ENCODE measurements around the gene ELP4.
"Not testable (repeated sequence)": the region's sequence is repeated elsewhere in the genome, so short reads cannot be mapped to it uniquely, and the experiment has no call there.

Gene ELP4

GRCh38 chr11:31671681-31672080 lies 162.1 kb downstream of the ELP4 start:
- WGBS = 77% methylated on average over 2 of the region's 2 CpGs
- no peak overlapping the region for H3K4me3 ChIP-seq (ENCODE audit: low read length)

GRCh38 chr11:31673108-31673507 lies 163.5 kb downstream of the ELP4 start:
- H3K36me3 ChIP-seq (ENCODE audit: insufficient read depth, low read length); H3K9ac ChIP-seq (ENCODE audit: low read depth, low read length); H3K9me3 ChIP-seq (ENCODE audit: insufficient read depth, low read depth, low read length); H3K27me3 ChIP-seq (ENCODE audit: insufficient read depth, low read length); H3K4me3 ChIP-seq (ENCODE audit: low read length); H3K27ac ChIP-seq (ENCODE audit: low read depth, low read length); H3K4me1 ChIP-seq (ENCODE audit: insufficient read depth, low read length): not testable (repeated sequence)
- WGBS = 92% methylated on average over 3 of the region's 3 CpGs

More at GRCh38 chr11:31671681-31672080, 162.1 kb downstream of the ELP4 start:
- Histone ChIP-seq H3K9ac (ENCODE audit: low read depth, low read length) (no peak overlapping the region), H3K27ac (ENCODE audit: low read depth, low read length) (no peak overlapping the region), H3K27me3 (ENCODE audit: insufficient read depth, low read length) (no peaks in the 10 kb centered on the region), H3K9me3 (ENCODE audit: insufficient read depth, low read depth, low read length) (no peaks in the 10 kb centered on the region), H3K4me1 (ENCODE audit: insufficient read depth, low read length) (no peaks in the 10 kb centered on the region), H3K36me3 (ENCODE audit: insufficient read depth, low read length) (no peaks in the 10 kb centered on the region)

GRCh38 chr11:31676280-31676982 lies 166.9 kb downstream of the ELP4 start:
- no peaks in the 10 kb centered on the region for H3K9me3 ChIP-seq (ENCODE audit: insufficient read depth, low read depth, low read length)
- WGBS = 100% methylated on average over 1 of the region's 1 CpG
- H3K9ac ChIP-seq (ENCODE audit: low read depth, low read length) = no peak overlapping the region
- no peak overlapping the region for H3K27ac ChIP-seq (ENCODE audit: low read depth, low read length)
- H3K4me3 ChIP-seq (ENCODE audit: low read length) = no peak overlapping the region
- no peaks in the 10 kb centered on the region for H3K36me3 ChIP-seq (ENCODE audit: insufficient read depth, low read length)
- no peaks in the 10 kb centered on the region for H3K27me3 ChIP-seq (ENCODE audit: insufficient read depth, low read length)
- no peaks in the 10 kb centered on the region for H3K4me1 ChIP-seq (ENCODE audit: insufficient read depth, low read length)

- Histone ChIP-seq H3K36me3 (ENCODE audit: insufficient read depth, low read length) (no peaks in the 10 kb centered on the region), H3K9me3 (ENCODE audit: insufficient read depth, low read depth, low read length) (no peaks in the 10 kb centered on the region), H3K9ac (ENCODE audit: low read depth, low read length) (no peak overlapping the region), H3K4me3 (ENCODE audit: low read length) (no peak overlapping the region), H3K27ac (ENCODE audit: low read depth, low read length) (no peak overlapping the region), H3K4me1 (ENCODE audit: insufficient read depth, low read length) (peaks cover 7% of the 10 kb centered on the region; the same call in 1 of the 2 replicates), H3K27me3 (ENCODE audit: insufficient read depth, low read length) (no peaks in the 10 kb centered on the region)
- no CpG with 5 or more reads among the region's 3 CpGs for WGBS
These were observed 171.2 kb downstream of the ELP4 start for GRCh38 chr11:31680770-31681169.

GRCh38 chr11:31687256-31687655 lies 177.7 kb downstream of the ELP4 start:
- Histone ChIP-seq H3K9ac (ENCODE audit: low read depth, low read length) (no peak overlapping the region), H3K27ac (ENCODE audit: low read depth, low read length) (no peak overlapping the region), H3K4me3 (ENCODE audit: low read length) (no peak overlapping the region), H3K4me1 (ENCODE audit: insufficient read depth, low read length) (0 out of 2 replicates have a peak, but pooled peaks cover 3% of the 10 kb centered on the region), H3K36me3 (ENCODE audit: insufficient read depth, low read length) (no peaks in the 10 kb centered on the region), H3K27me3 (ENCODE audit: insufficient read depth, low read length) (no peaks in the 10 kb centered on the region), H3K9me3 (ENCODE audit: insufficient read depth, low read depth, low read length) (no peaks in the 10 kb centered on the region)
- WGBS = 84% methylated on average over 1 of the region's 1 CpG

GRCh38 chr11:31687861-31688260 lies 178.3 kb downstream of the ELP4 start:
- no peak overlapping the region for H3K9ac ChIP-seq (ENCODE audit: low read depth, low read length)
- H3K9me3 ChIP-seq (ENCODE audit: insufficient read depth, low read depth, low read length) = no peaks in the 10 kb centered on the region
- no peak overlapping the region for H3K4me3 ChIP-seq (ENCODE audit: low read length)
- 91% methylated on average over 3 of the region's 4 CpGs for WGBS
- H3K36me3 ChIP-seq (ENCODE audit: insufficient read depth, low read length) = no peaks in the 10 kb centered on the region
- H3K27ac ChIP-seq (ENCODE audit: low read depth, low read length) = no peak overlapping the region
- no peaks in the 10 kb centered on the region for H3K27me3 ChIP-seq (ENCODE audit: insufficient read depth, low read length)
- no peaks in the 10 kb centered on the region for H3K4me1 ChIP-seq (ENCODE audit: insufficient read depth, low read length)

- Histone ChIP-seq H3K27ac (ENCODE audit: low read depth, low read length) (no peak overlapping the region), H3K9ac (ENCODE audit: low read depth, low read length) (no peak overlapping the region), H3K4me3 (ENCODE audit: low read length) (no peak overlapping the region), H3K4me1 (ENCODE audit: insufficient read depth, low read length) (no peaks in the 10 kb centered on the region), H3K27me3 (ENCODE audit: insufficient read depth, low read length) (no peaks in the 10 kb centered on the region), H3K36me3 (ENCODE audit: insufficient read depth, low read length) (no peaks in the 10 kb centered on the region), H3K9me3 (ENCODE audit: insufficient read depth, low read depth, low read length) (no peaks in the 10 kb centered on the region)
These were observed 180.0 kb downstream of the ELP4 start for GRCh38 chr11:31689559-31689958.

GRCh38 chr11:31690041-31690440 lies 180.5 kb downstream of the ELP4 start:
- Histone ChIP-seq H3K4me3 (ENCODE audit: low read length) (no peak overlapping the region), H3K36me3 (ENCODE audit: insufficient read depth, low read length) (no peaks in the 10 kb centered on the region), H3K27ac (ENCODE audit: low read depth, low read length) (no peak overlapping the region), H3K9ac (ENCODE audit: low read depth, low read length) (no peak overlapping the region), H3K27me3 (ENCODE audit: insufficient read depth, low read length) (no peaks in the 10 kb centered on the region), H3K4me1 (ENCODE audit: insufficient read depth, low read length) (no peaks in the 10 kb centered on the region), H3K9me3 (ENCODE audit: insufficient read depth, low read depth, low read length) (no peaks in the 10 kb centered on the region)
- whole genome bisulfite sequencing = 94% methylated on average over 1 of the region's 2 CpGs

- 78% methylated on average over 1 of the region's 2 CpGs for WGBS
- Histone ChIP-seq H3K27ac (ENCODE audit: low read depth, low read length) (no peak overlapping the region), H3K9me3 (ENCODE audit: insufficient read depth, low read depth, low read length) (no peaks in the 10 kb centered on the region), H3K36me3 (ENCODE audit: insufficient read depth, low read length) (no peaks in the 10 kb centered on the region), H3K4me1 (ENCODE audit: insufficient read depth, low read length) (no peaks in the 10 kb centered on the region), H3K27me3 (ENCODE audit: insufficient read depth, low read length) (no peaks in the 10 kb centered on the region), H3K4me3 (ENCODE audit: low read length) (no peak overlapping the region), H3K9ac (ENCODE audit: low read depth, low read length) (no peak overlapping the region)
These were observed 180.9 kb downstream of the ELP4 start for GRCh38 chr11:31690516-31690915.

- Histone ChIP-seq H3K36me3 (ENCODE audit: insufficient read depth, low read length) (no peaks in the 10 kb centered on the region), H3K9ac (ENCODE audit: low read depth, low read length) (no peak overlapping the region), H3K27ac (ENCODE audit: low read depth, low read length) (no peak overlapping the region), H3K4me3 (ENCODE audit: low read length) (no peak overlapping the region), H3K27me3 (ENCODE audit: insufficient read depth, low read length) (no peaks in the 10 kb centered on the region), H3K4me1 (ENCODE audit: insufficient read depth, low read length) (no peaks in the 10 kb centered on the region), H3K9me3 (ENCODE audit: insufficient read depth, low read depth, low read length) (no peaks in the 10 kb centered on the region)
- 90% methylated on average over 2 of the region's 2 CpGs for WGBS
These were observed 182.9 kb downstream of the ELP4 start for GRCh38 chr11:31692466-31692865.

GRCh38 chr11:31697049-31697448 lies 187.5 kb downstream of the ELP4 start:
- H3K36me3 ChIP-seq (ENCODE audit: insufficient read depth, low read length); H3K9me3 ChIP-seq (ENCODE audit: insufficient read depth, low read depth, low read length); H3K4me1 ChIP-seq (ENCODE audit: insufficient read depth, low read length); H3K27ac ChIP-seq (ENCODE audit: low read depth, low read length); H3K9ac ChIP-seq (ENCODE audit: low read depth, low read length); H3K27me3 ChIP-seq (ENCODE audit: insufficient read depth, low read length); H3K4me3 ChIP-seq (ENCODE audit: low read length): not testable (repeated sequence)
- WGBS = no CpG with 5 or more reads among the region's 1 CpG

GRCh38 chr11:31699066-31699465 lies 189.5 kb downstream of the ELP4 start:
- Histone ChIP-seq H3K4me3 (ENCODE audit: low read length) (no peak overlapping the region), H3K9ac (ENCODE audit: low read depth, low read length) (no peak overlapping the region), H3K27ac (ENCODE audit: low read depth, low read length) (no peak overlapping the region), H3K27me3 (ENCODE audit: insufficient read depth, low read length) (no peaks in the 10 kb centered on the region), H3K9me3 (ENCODE audit: insufficient read depth, low read depth, low read length) (no peaks in the 10 kb centered on the region), H3K4me1 (ENCODE audit: insufficient read depth, low read length) (no peaks in the 10 kb centered on the region; the same call in 1 of the 2 replicates), H3K36me3 (ENCODE audit: insufficient read depth, low read length) (no peaks in the 10 kb centered on the region)
- WGBS = 91% methylated on average over 1 of the region's 1 CpG
